DOHH2 (cell line): ENCODE measurements around the gene PNPLA2.
A peak's percentile ranks its signal among the peaks of the same experiment; 100 is the strongest.

Experiments used
- H3F3A ChIP-seq: fragments of 200-600 bp; sonication (generic), shearing (Covaris generic); 2 replicates; pipeline ENCODE4 v1.6.0; 2016; ENCODE audit warnings: antibody characterized with exemption, mild to moderate bottlenecking; ENCODE audit not compliant: control insufficient read depth, insufficient read depth
- H3K27ac ChIP-seq: fragments of 200-600 bp; sonication (generic); 2 replicates; pipeline ENCODE4 v1.5.1; 2014; ENCODE audit warnings: low read depth, mild to moderate bottlenecking, low read length, moderate library complexity
- H3K27me3 ChIP-seq: fragments of 200-600 bp; sonication (generic); 2 replicates; pipeline ENCODE4 v1.6.1; 2014; ENCODE audit warnings: mild to moderate bottlenecking, low read length, mixed read lengths; ENCODE audit not compliant: control insufficient read depth
- H3K36me3 ChIP-seq: fragments of 200-600 bp; sonication (generic); 2 replicates; pipeline ENCODE4 v1.6.1; 2014; ENCODE audit warnings: mild to moderate bottlenecking, low read length, moderate library complexity, mixed read lengths; ENCODE audit not compliant: control insufficient read depth
- H3K4me1 ChIP-seq: fragments of 200-600 bp; sonication (generic); 2 replicates; pipeline ENCODE4 v1.6.1; 2014; ENCODE audit warnings: mild to moderate bottlenecking, low read length, mixed read lengths; ENCODE audit not compliant: control insufficient read depth
- H3K4me2 ChIP-seq: fragments of 200-600 bp; sonication (generic); 2 replicates; pipeline ENCODE4 v1.6.0; 2014; ENCODE audit warnings: mild to moderate bottlenecking, low read length, moderate library complexity
- H3K4me3 ChIP-seq: fragments of 200-600 bp; sonication (generic); 2 replicates; pipeline ENCODE4 v1.5.1; 2014; ENCODE audit warnings: mild to moderate bottlenecking, low read length, mixed read lengths
- H3K79me2 ChIP-seq: fragments of 200-600 bp; sonication (generic); 2 replicates; pipeline ENCODE4 v1.6.1; 2014; ENCODE audit warnings: mild to moderate bottlenecking, low read length, mixed read lengths; ENCODE audit not compliant: control insufficient read depth
- H3K9me2 ChIP-seq: fragments of 200-600 bp; sonication (generic); replicated peaks from 2 replicates; pipeline ENCODE4 v1.6.1; 2014; ENCODE audit warnings: mild to moderate bottlenecking, low read length, mixed read lengths; ENCODE audit not compliant: control insufficient read depth
- H3K9me3 ChIP-seq: fragments of 200-600 bp; sonication (generic); 2 replicates; pipeline ENCODE4 v1.6.1; 2014; ENCODE audit warnings: antibody characterized with exemption, low read length, mixed read lengths; ENCODE audit not compliant: control insufficient read depth, insufficient read depth
- H4K20me1 ChIP-seq: fragments of 200-600 bp; sonication (generic); 2 replicates; pipeline ENCODE4 v1.6.0; 2014; ENCODE audit warnings: low read depth, mild to moderate bottlenecking, antibody characterized with exemption, low read length, moderate library complexity; ENCODE audit not compliant: control insufficient read depth, insufficient read depth
- CTCF ChIP-seq: fragments of 200-600 bp; sonication (generic); IDR thresholded peaks from one replicate; pipeline ENCODE4 v1.5.1; 2014; ENCODE audit warnings: antibody characterized with exemption, mild to moderate bottlenecking, low read depth, low read length; ENCODE audit not compliant: poor library complexity, severe bottlenecking
- EZH2phosphoT487 ChIP-seq: fragments of 200-600 bp; sonication (generic); IDR thresholded peaks from 2 replicates; pipeline ENCODE4 v1.6.1; 2017; ENCODE audit warnings: borderline replicate concordance, mild to moderate bottlenecking, antibody characterized with exemption, low read length, moderate library complexity, mixed read lengths

The PNPLA2 gene

GRCh38 chr11:793556-793955, 25.2 kb upstream of the PNPLA2 start:
- H3K9me3 ChIP-seq: no peaks in the 10 kb centered on the region
- TF ChIP-seq EZH2phosphoT487: no peak
- TF ChIP-seq CTCF: no peak
- no peak overlapping the region for H3K4me2 ChIP-seq
- peaks cover 39% of the 10 kb centered on the region for H3K4me1 ChIP-seq
- H3K36me3 ChIP-seq: peaks cover 13% of the 10 kb centered on the region; the same call in 1 of the 2 replicates
- no peak overlapping the region for H3K27ac ChIP-seq
- peaks cover 4% of the 10 kb centered on the region; the same call in 1 of the 2 replicates for H4K20me1 ChIP-seq
- H3F3A ChIP-seq: peaks cover 12% of the 10 kb centered on the region; the same call in 1 of the 2 replicates
- H3K27me3 ChIP-seq: no peaks in the 10 kb centered on the region
- no peaks in the 10 kb centered on the region for H3K9me2 ChIP-seq
- no peak overlapping the region for H3K4me3 ChIP-seq
- peaks cover 31% of the 10 kb centered on the region for H3K79me2 ChIP-seq

- Histone ChIP-seq H3K9me2 (no peaks in the 10 kb centered on the region), H3K9me3 (no peaks in the 10 kb centered on the region), H3K36me3 (peaks cover 17% of the 10 kb centered on the region; the same call in 1 of the 2 replicates), H3K79me2 (peaks cover 25% of the 10 kb centered on the region), H3F3A (peaks cover 15% of the 10 kb centered on the region; the same call in 1 of the 2 replicates), H3K4me1 (peaks cover 37% of the 10 kb centered on the region), H3K27ac (no peak overlapping the region), H3K27me3 (no peaks in the 10 kb centered on the region), H3K4me3 (no peak overlapping the region), H4K20me1 (peaks cover 4% of the 10 kb centered on the region; the same call in 1 of the 2 replicates), H3K4me2 (no peak overlapping the region; the same call in 1 of the 2 replicates)
- TF ChIP-seq EZH2phosphoT487: no peak
- TF ChIP-seq CTCF: no peak
These were observed 24.5 kb upstream of the PNPLA2 start for GRCh38 chr11:794013-794765.

- Histone ChIP-seq H3K79me2 (peaks cover 25% of the 10 kb centered on the region), H3K9me2 (no peaks in the 10 kb centered on the region), H3K4me1 (peaks cover 33% of the 10 kb centered on the region), H3F3A (peaks cover 15% of the 10 kb centered on the region; the same call in 1 of the 2 replicates), H3K4me2 (peak overlapping the region; percentile 97), H4K20me1 (peaks cover 4% of the 10 kb centered on the region; the same call in 1 of the 2 replicates), H3K27ac (no peak overlapping the region), H3K4me3 (peak overlapping the region; percentile 93), H3K36me3 (peaks cover 25% of the 10 kb centered on the region; the same call in 1 of the 2 replicates), H3K27me3 (no peaks in the 10 kb centered on the region), H3K9me3 (no peaks in the 10 kb centered on the region)
- no peak for TF ChIP-seq CTCF
These were observed 23.7 kb upstream of the PNPLA2 start for GRCh38 chr11:794766-795633.
